ENCODE measurements around the gene RET.
A peak's percentile ranks its signal among the peaks of the same experiment; 100 is the strongest.

GRCh38 chr10:43078986-43079273 lies 2.1 kb downstream of the RET start:
- TF ChIP-seq CTCF (IDR thresholded peaks at IDR 0.05), result peak in 1 of 4 experiments; percentile 9
- TF ChIP-seq POLR2A (IDR thresholded peaks at IDR 0.05), result no peak
- no peak for TF ChIP-seq POLR2AphosphoS5 (IDR thresholded peaks at IDR 0.05)

All from sigmoid colon (tissue), 4 donors.